Spleen (tissue), 11 donors: ENCODE results near the gene AKT1. TPM values are rescaled to one million over a fixed set of nuclear protein-coding genes. Genes with fewer than 3 reads are reported as not detected.
A peak's percentile ranks its signal among the peaks of the same experiment; 100 is the strongest.

ENCODE experiments used
- DNase-seq: peaks from one replicate; pipeline ENCODE4 v3.0.0-alpha.2; 2020
- H3K27ac ChIP-seq, 8 donors: fragments of 200-600 bp; sonication (generic) in 7 of 8; 1 replicate in 4 of 8; 2 replicates in 4 of 8; pipeline versions ENCODE4 v1.5.0 to v1.8.0; 2016 to 2021; ENCODE audit warnings: inconsistent platforms in 4 of 8, mild to moderate bottlenecking in 4 of 8, moderate library complexity in 1 of 8
- H3K27me3 ChIP-seq, 7 donors: fragments of 200-600 bp; sonication (generic) in 6 of 7; replicated peaks in 1 of 7; 1 replicate in 4 of 7; 2 replicates in 3 of 7; pipeline versions ENCODE4 v1.5.0 to v1.8.0; 2016 to 2021; ENCODE audit warnings: inconsistent platforms in 3 of 7, mild to moderate bottlenecking in 1 of 7
- H3K36me3 ChIP-seq, 6 donors: fragments of 200-600 bp; sonication (generic) in 5 of 6; 1 replicate in 4 of 6; 2 replicates in 2 of 6; pipeline versions ENCODE4 v1.5.0 to v1.8.0; 2016 to 2021; ENCODE audit warnings: inconsistent platforms in 2 of 6
- H3K4me1 ChIP-seq, 6 donors: fragments of 200-600 bp; sonication (generic) in 5 of 6; 1 replicate in 3 of 6; 2 replicates in 3 of 6; pipeline versions ENCODE4 v1.5.0 to v1.8.0; 2016 to 2021; ENCODE audit warnings: inconsistent platforms in 3 of 6
- H3K4me3 ChIP-seq, 8 donors: fragments of 200-600 bp; sonication (generic) in 7 of 8; 1 replicate in 4 of 8; 2 replicates in 4 of 8; pipeline versions ENCODE4 v1.5.0 to v1.8.0; 2016 to 2021; ENCODE audit warnings: inconsistent platforms in 4 of 8, mild to moderate bottlenecking in 4 of 8, moderate library complexity in 2 of 8
- H3K9me3 ChIP-seq, 8 donors: fragments of 200-600 bp; sonication (generic) in 7 of 8; 1 replicate in 4 of 8; 2 replicates in 4 of 8; pipeline versions ENCODE4 v1.5.0 to v1.8.0; 2016 to 2021; ENCODE audit warnings: inconsistent platforms in 4 of 8
- POLR2A ChIP-seq, 3 donors: fragments of 450-650 bp; IDR thresholded peaks; one replicate each; pipeline ENCODE4 v1.5.1; 2017; ENCODE audit warnings: antibody characterized with exemption in 3 of 3, mild to moderate bottlenecking in 1 of 3
- POLR2AphosphoS5 ChIP-seq, 3 donors: sonication (generic); formaldehyde crosslinking; IDR thresholded peaks; one replicate each; pipeline ENCODE4 v1.5.1; 2017; ENCODE audit warnings: antibody characterized with exemption in 3 of 3
- WGBS, 5 donors: extraction: QIAGEN DNeasy Blood & Tissue Kit in 3 of 5; methylation state at CpG; one replicate each; pipeline versions ENCODE4 v1.1.5 to v1.1.7; 2013 to 2018; 5-methylcytosine and 5-hydroxymethylcytosine counted together
- intact Hi-C: fragments of 100-400 bp; cut with DNase I; formaldehyde crosslinking; loops from one replicate; pipeline ENCODE4 v1.15.0; 2023; ENCODE audit warnings: low total_unique reads
- polyA plus RNA-seq, 3 donors: library from polyadenylated mRNA; stranded (reverse); fragments of 200-250 nt; gene quantifications; one replicate each; pipeline ENCODE4 v1.2.1, GENCODE V29; 2013
- total RNA-seq, 7 donors: library from RNA; depleted of rRNA in 3 of 7; stranded (reverse); fragments of >200 nt in 3 of 7; fragmentation: NEBNext Ultra II Directional in 4 of 7; extraction: Animal tissue kit (Norgen Biotek cat#: 25700) in 4 of 7; gene quantifications; one replicate each; pipeline versions ENCODE4 v1.1.0 to v1.2.1, GENCODE V29; 2016 to 2021
- TF ChIP-seq, protein P1 (sequence below), 11 experiments: fragments of 200-600 bp in 7 of 11; fragments of 450-650 bp in 4 of 11; sonication (generic) in 4 of 11; IDR thresholded peaks in 8 of 11; conservative IDR thresholded peaks in 3 of 11; 1 replicate in 7 of 11; 2 replicates in 4 of 11; pipeline versions ENCODE4 v1.4.0 to v1.8.0; 2016 to 2021; ENCODE audit warnings: antibody characterized with exemption in 11 of 11, inconsistent platforms in 4 of 11, mild to moderate bottlenecking in 1 of 11
- donor health status: healthy with polysubstance abuse.
- donor health status: DM: no; HTN: no; CAD: no; lungs with moderate emphysema.
- donor health status: DM: no; HTN: no; CAD: no.
- donor health status: Bipolar disorder and iron deficiency.
- donor health status: healthy.
- donor health status: DM: no; HTN: no; CAD: no.
- donor health status: DM: yes; HTN: yes; CAD: no.

Gene AKT1
- total and polyA plus RNA-seq, 10 donors, result 56.2 to 184 (median 115) TPM

DNA sequence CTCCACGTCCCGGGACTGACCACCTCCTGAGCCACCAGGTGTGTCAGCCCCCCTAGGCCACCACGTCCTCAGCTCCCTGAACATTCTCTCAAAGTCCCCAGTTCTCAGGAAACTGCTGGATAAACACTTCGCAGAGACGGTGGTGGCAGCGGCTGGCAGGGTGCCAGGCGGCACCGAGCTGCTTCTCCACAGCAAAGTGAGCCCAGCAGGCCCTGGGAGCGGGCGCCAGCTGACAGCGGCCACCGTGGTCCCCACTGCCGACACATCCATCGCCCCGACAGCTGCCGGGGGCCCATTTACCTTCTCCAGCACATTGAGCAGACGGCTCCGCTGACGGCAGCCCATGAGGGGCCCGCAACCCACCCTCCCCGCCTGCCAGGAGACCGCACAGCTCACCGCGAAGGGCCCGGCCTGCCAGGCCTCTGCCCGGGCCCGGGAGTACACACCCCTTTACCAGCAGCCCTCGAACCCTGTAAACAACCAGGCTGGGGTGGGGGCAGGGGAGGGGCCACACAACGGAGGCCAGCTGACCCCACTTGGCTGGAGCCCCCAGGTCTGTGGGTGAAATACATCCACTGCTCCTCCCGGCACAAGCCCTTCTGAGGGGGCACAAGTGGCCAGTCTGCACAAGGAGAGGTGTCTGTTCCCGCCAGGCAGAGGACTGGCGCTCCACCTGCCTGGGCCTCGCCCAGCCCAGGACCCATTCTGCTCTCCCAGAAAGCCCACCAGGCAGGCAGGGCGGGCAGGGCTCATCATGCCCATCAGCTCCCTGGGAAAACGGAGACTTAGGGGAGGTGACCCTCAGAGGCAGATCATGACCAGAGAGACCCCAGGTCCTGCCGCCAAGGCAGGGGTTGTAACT lies 10.5 kb downstream of the AKT1 start:
- no peak for DNase-seq
- Histone ChIP-seq H3K4me3 (no peak overlapping the region), H3K36me3 (peaks cover 0 to 93% (median 15%) of the 10 kb centered on the region in 6 donors), H3K27me3 (no peaks in the 10 kb centered on the region), H3K9me3 (no peaks in the 10 kb centered on the region), H3K4me1 (peaks cover 30 to 72% (median 56%) of the 10 kb centered on the region in 6 donors), H3K27ac (peak overlapping the region in 4 of 8 donors; percentile 45 to 84 (median 72))
- intact Hi-C loops, result no loop called here
- TF ChIP-seq, protein P1, sequence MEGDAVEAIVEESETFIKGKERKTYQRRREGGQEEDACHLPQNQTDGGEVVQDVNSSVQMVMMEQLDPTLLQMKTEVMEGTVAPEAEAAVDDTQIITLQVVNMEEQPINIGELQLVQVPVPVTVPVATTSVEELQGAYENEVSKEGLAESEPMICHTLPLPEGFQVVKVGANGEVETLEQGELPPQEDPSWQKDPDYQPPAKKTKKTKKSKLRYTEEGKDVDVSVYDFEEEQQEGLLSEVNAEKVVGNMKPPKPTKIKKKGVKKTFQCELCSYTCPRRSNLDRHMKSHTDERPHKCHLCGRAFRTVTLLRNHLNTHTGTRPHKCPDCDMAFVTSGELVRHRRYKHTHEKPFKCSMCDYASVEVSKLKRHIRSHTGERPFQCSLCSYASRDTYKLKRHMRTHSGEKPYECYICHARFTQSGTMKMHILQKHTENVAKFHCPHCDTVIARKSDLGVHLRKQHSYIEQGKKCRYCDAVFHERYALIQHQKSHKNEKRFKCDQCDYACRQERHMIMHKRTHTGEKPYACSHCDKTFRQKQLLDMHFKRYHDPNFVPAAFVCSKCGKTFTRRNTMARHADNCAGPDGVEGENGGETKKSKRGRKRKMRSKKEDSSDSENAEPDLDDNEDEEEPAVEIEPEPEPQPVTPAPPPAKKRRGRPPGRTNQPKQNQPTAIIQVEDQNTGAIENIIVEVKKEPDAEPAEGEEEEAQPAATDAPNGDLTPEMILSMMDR (IDR thresholded peaks at IDR 0.05 in 8 of 11, conservative IDR thresholded peaks at IDR 0.05 in 3 of 11), result no peak
- TF ChIP-seq POLR2AphosphoS5 (IDR thresholded peaks at IDR 0.05), result peak in 2 of 3 donors; percentile 9 to 28
- TF ChIP-seq POLR2A (IDR thresholded peaks at IDR 0.05), result no peak
- 58 to 87% (median 77%) methylated on average over 11 to 36 of the region's 36 CpGs for WGBS, 5 donors

DNA sequence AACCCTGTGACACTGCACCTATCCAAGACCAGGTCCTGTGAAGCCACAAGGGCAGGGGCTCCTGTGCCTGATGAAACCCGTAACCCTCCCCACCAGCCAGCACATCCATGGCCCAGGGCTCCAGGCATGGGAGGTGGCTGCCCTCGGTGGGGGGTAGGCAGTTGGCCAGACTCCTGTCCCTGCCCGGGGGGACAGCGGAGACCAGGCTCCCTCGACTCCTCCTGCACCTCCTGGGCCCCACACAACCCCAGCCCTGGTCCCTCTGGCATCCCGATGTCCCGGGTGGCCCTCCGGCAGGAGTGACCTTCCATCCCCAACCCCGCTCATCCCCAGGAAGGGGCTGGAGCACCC lies 11.4 kb downstream of the AKT1 start:
- DNase-seq, result no peak

DNA sequence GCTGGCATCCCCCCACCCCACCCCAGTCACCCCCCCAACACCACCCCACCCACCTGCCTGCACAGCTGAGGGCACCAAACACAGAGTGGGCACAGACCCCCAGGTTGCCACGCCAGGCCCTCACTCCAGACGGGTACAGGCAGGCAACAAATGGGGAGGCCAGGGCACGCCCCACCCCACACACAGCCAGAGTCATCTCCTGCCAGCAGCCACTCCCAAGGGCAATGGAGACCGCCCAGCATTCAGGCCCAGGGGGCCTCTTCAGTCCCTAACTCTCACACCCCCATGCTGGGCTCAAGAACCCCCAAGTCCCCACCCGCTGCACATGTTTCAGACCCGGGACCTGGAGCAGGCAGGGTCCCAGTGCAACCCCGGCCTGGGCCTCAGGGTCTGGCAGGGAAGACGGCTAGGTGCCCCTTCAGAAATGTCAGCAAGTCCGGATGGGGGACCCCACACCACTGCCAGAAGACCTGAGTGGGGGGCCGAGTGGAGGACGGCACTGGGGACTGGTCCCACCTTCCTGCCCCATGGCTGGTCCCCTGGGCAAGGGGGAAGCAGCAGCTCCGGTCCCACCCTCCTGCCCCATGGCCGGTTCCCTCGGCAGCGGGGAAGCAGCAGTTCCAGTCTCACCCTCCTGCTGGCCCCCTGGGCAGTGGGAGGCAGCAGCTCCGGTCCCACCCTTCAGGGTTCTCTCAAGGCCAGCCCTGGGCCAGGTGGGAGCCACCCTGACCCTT lies 11.9 kb downstream of the AKT1 start:
- Histone ChIP-seq H3K4me3 (no peak overlapping the region), H3K27me3 (no peaks in the 10 kb centered on the region), H3K4me1 (peaks cover 22 to 59% (median 42%) of the 10 kb centered on the region in 6 donors), H3K9me3 (no peaks in the 10 kb centered on the region), H3K27ac (peak overlapping the region in 3 of 8 donors; percentile 9 to 75 (median 45)), H3K36me3 (peaks cover 0 to 93% (median 15%) of the 10 kb centered on the region in 6 donors)
- DNase-seq, result no peak
- intact Hi-C loops, result no loop called here
- no peak for TF ChIP-seq POLR2AphosphoS5 (IDR thresholded peaks at IDR 0.05)
- no peak for TF ChIP-seq POLR2A (IDR thresholded peaks at IDR 0.05)
- TF ChIP-seq, protein P1 (IDR thresholded peaks at IDR 0.05 in 8 of 11, conservative IDR thresholded peaks at IDR 0.05 in 3 of 11), result no peak
- WGBS, 5 donors, result 66 to 97% (median 90%) methylated on average over 8 to 16 of the region's 16 CpGs

More for the DNA sequence above, 11.4 kb downstream of the AKT1 start:
- Histone ChIP-seq H3K4me1 (peaks cover 26 to 63% (median 48%) of the 10 kb centered on the region in 6 donors), H3K9me3 (no peaks in the 10 kb centered on the region), H3K36me3 (peaks cover 0 to 93% (median 15%) of the 10 kb centered on the region in 6 donors), H3K27me3 (no peaks in the 10 kb centered on the region), H3K27ac (peak overlapping the region in 3 of 8 donors; percentile 9 to 75 (median 45)), H3K4me3 (no peak overlapping the region)
- intact Hi-C loops, result no loop called here
- 87 to 100% (median 91%) methylated on average over 1 to 9 of the region's 9 CpGs for WGBS, 5 donors
- no peak for TF ChIP-seq POLR2A (IDR thresholded peaks at IDR 0.05)
- TF ChIP-seq POLR2AphosphoS5 (IDR thresholded peaks at IDR 0.05), result no peak
- TF ChIP-seq, protein P1 (IDR thresholded peaks at IDR 0.05 in 8 of 11, conservative IDR thresholded peaks at IDR 0.05 in 3 of 11), result no peak

DNA sequence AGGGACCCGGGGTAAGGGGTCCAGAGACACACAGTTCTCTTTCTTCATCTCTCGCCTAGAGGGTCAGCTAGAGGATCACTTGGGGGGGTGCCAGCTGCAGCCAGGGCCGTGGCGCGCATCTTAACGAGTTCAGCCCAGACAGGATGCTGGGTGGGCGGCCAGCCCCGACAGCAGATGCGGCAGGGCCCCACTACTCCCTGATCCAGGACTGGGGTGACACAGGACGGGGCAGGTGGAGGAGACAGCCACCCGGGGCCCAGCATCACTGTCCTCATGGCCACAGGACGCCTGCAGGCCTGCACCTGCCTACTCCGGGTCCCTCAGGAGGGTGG lies 12.8 kb downstream of the AKT1 start:
- Histone ChIP-seq H3K36me3 (peaks cover 0 to 93% (median 16%) of the 10 kb centered on the region in 6 donors), H3K9me3 (no peaks in the 10 kb centered on the region), H3K27ac (no peak overlapping the region), H3K4me1 (peaks cover 13 to 51% (median 33%) of the 10 kb centered on the region in 6 donors), H3K27me3 (no peaks in the 10 kb centered on the region), H3K4me3 (no peak overlapping the region)
- no peak for DNase-seq
- TF ChIP-seq, protein P1 (IDR thresholded peaks at IDR 0.05 in 8 of 11, conservative IDR thresholded peaks at IDR 0.05 in 3 of 11), result no peak
- 72 to 81% (median 79%) methylated on average over 4 to 13 of the region's 13 CpGs for WGBS, 5 donors
- intact Hi-C loops, result no loop called here
